Endothelial cell of umbilical vein (primary cell): ENCODE results near the gene IGLON5. TPM values are rescaled to one million over a fixed set of nuclear protein-coding genes. Genes with fewer than 3 reads are reported as not detected.

Source experiments
- BruUV-seq: library from RNA; stranded (reverse); fragments of 400-500 nt; replicated peaks from 2 replicates; lab custom pipeline; 2021; lab: Mats Ljungman, UMichigan
- CTCF ChIA-PET: fragments of 300-600, 350-600 bp; sonication (Branson Sonifier 250); formaldehyde crosslinking; loops from one replicate; lab custom pipeline; 2021; ENCODE audit warnings: antibody characterized with exemption, inconsistent platforms; lab: Charles Lee
- POLR2A ChIA-PET: fragments of 300-600, 350-600 bp; sonication (Branson Sonifier 250); formaldehyde crosslinking; loops from one replicate; lab custom pipeline; 2021; ENCODE audit warnings: antibody characterized with exemption, inconsistent platforms; lab: Charles Lee
- DNase-seq: peaks from one replicate; pipeline ENCODE4 v3.0.0-alpha.2; 2011; ENCODE audit warnings: low read depth, low spot score
- FAIRE-seq: peaks from 2 replicates; lab custom pipeline; 2011; peaks lifted over from hg19 to GRCh38; lab: Jason Lieb, UNC
- H2AFZ ChIP-seq: 2 replicates; pipeline ENCODE4 v1.6.0; 2012; ENCODE audit warnings: low read depth, low read length, control low read depth, inconsistent platforms
- H3K27ac ChIP-seq: 2 replicates; pipeline ENCODE4 v1.5.1; 2011; ENCODE audit warnings: low read depth, mild to moderate bottlenecking, control low read depth, low read length, moderate library complexity; ENCODE audit not compliant: insufficient read depth
- H3K27me3 ChIP-seq, 2 experiments: 2 replicates each; pipeline versions ENCODE4 v1.6.0 to v1.6.1; 2011; ENCODE audit warnings: low read length in 2 of 2, mixed read lengths in 1 of 2; ENCODE audit not compliant: control insufficient read depth in 2 of 2, insufficient read depth in 2 of 2
- H3K36me3 ChIP-seq, 2 experiments: 2 replicates in 1 of 2; 3 replicates in 1 of 2; pipeline ENCODE4 v1.5.1; 2011; ENCODE audit warnings: low read length in 2 of 2, mild to moderate bottlenecking in 1 of 2, moderate library complexity in 1 of 2; ENCODE audit not compliant: control insufficient read depth in 2 of 2, insufficient read depth in 2 of 2; ENCODE audit errors: extremely low read depth in 1 of 2
- H3K4me1 ChIP-seq: 3 replicates; pipeline ENCODE4 v1.5.1; 2011; ENCODE audit warnings: mild to moderate bottlenecking, low read length; ENCODE audit not compliant: control insufficient read depth, insufficient read depth; ENCODE audit errors: extremely low read depth
- H3K4me2 ChIP-seq: 2 replicates; pipeline ENCODE4 v1.6.1; 2011; ENCODE audit warnings: low read length, control low read depth, mixed read lengths; ENCODE audit not compliant: insufficient read depth
- H3K4me3 ChIP-seq, 3 experiments: fragments of 200-600 bp in 1 of 3; sonication (generic), shearing (Covaris generic) in 1 of 3; replicated peaks in 1 of 3; 2 replicates each; pipeline ENCODE4 v1.5.1; 2011 to 2016; ENCODE audit warnings: control low read depth in 3 of 3, low read length in 3 of 3, mild to moderate bottlenecking in 2 of 3, inconsistent platforms in 1 of 3, low read depth in 1 of 3, moderate library complexity in 1 of 3; ENCODE audit not compliant: insufficient read depth in 1 of 3
- H3K79me2 ChIP-seq: 2 replicates; pipeline ENCODE4 v1.6.0; 2012; ENCODE audit warnings: low read length, inconsistent platforms; ENCODE audit not compliant: control insufficient read depth, insufficient read depth
- H3K9ac ChIP-seq: replicated peaks from 2 replicates; pipeline ENCODE3; 2011; ENCODE audit warnings: low read length, control low read depth; ENCODE audit not compliant: insufficient read depth; ENCODE audit errors: extremely low read depth
- H3K9me1 ChIP-seq: replicated peaks from 3 replicates; pipeline ENCODE4 v1.6.0; 2011; ENCODE audit warnings: mild to moderate bottlenecking, low read length; ENCODE audit not compliant: control insufficient read depth, insufficient read depth; ENCODE audit errors: extremely low read depth
- H3K9me3 ChIP-seq: replicated peaks from 2 replicates; pipeline ENCODE4 v1.5.1; 2012; ENCODE audit warnings: low read length, inconsistent platforms; ENCODE audit not compliant: control insufficient read depth, insufficient read depth
- H4K20me1 ChIP-seq: replicated peaks from 2 replicates; pipeline ENCODE3; 2011; ENCODE audit warnings: mild to moderate bottlenecking, low read length; ENCODE audit not compliant: control insufficient read depth, insufficient read depth; ENCODE audit errors: extremely low read depth
- EZH2 ChIP-seq: IDR thresholded peaks from 2 replicates; pipeline ENCODE4 v1.6.1; 2012; ENCODE audit warnings: borderline replicate concordance, low read depth, mild to moderate bottlenecking, moderate library complexity, low read length, inconsistent platforms; ENCODE audit not compliant: severe bottlenecking
- GATA2 ChIP-seq: IDR thresholded peaks from 2 replicates; pipeline ENCODE4 v1.7.0; 2011; ENCODE audit warnings: low read depth, mild to moderate bottlenecking, moderate library complexity, mixed read lengths, low read length; ENCODE audit not compliant: insufficient read length, insufficient read depth
- MAX ChIP-seq: IDR thresholded peaks from 2 replicates; pipeline ENCODE4 v1.6.1; 2011; ENCODE audit not compliant: insufficient read depth, insufficient read length
- MYC ChIP-seq: IDR thresholded peaks from one replicate; pipeline ENCODE4 v1.6.1; 2011; ENCODE audit warnings: mild to moderate bottlenecking, low read depth, low read length
- POLR2A ChIP-seq: IDR thresholded peaks from 2 replicates; pipeline ENCODE4 v1.6.1; 2012; ENCODE audit warnings: low read depth, mild to moderate bottlenecking, control low read depth, low read length
- POLR2AphosphoS5 ChIP-seq: IDR thresholded peaks from 2 replicates; pipeline ENCODE4 v1.6.1; 2012; ENCODE audit warnings: low read depth, mild to moderate bottlenecking, control low read depth, low read length, moderate library complexity; ENCODE audit not compliant: insufficient read depth
- dilution Hi-C: fragments of 300-500 bp; cut with MboI; formaldehyde crosslinking; loops from one replicate; pipeline ENCODE4 v1.15.0; 2019; ENCODE audit warnings: low sequenced_read_pairs; ENCODE audit not compliant: extremely low pct_ligation_motif_present
- intact Hi-C: fragments of 100-400 bp; cut with micrococcal nuclease; formaldehyde crosslinking; loops from one replicate; pipeline ENCODE4 v1.10.0; 2022
- polyA plus RNA-seq, 4 experiments: library from polyadenylated mRNA; depleted of rRNA in 3 of 4; stranded (reverse) in 3 of 4; unstranded in 1 of 4; fragments of >200 nt; gene quantifications; 2 replicates each; pipeline versions ENCODE4 v1.2.1 to v1.2.3, GENCODE V29; 2011 to 2012; ENCODE audit warnings: missing spikeins in 1 of 4
- total RNA-seq: library from RNA; stranded (reverse); gene quantifications from 2 replicates; pipeline ENCODE4 v1.2.3, GENCODE V29; 2021
- TF ChIP-seq, protein P1 (sequence below), 2 donors: IDR thresholded peaks; 1 replicate in 1 of 2; 2 replicates in 1 of 2; pipeline ENCODE4 v1.5.1; 2011; ENCODE audit warnings: low read length in 2 of 2, mild to moderate bottlenecking in 2 of 2, moderate library complexity in 2 of 2, control low read depth in 1 of 2, inconsistent platforms in 1 of 2, low read depth in 1 of 2; ENCODE audit not compliant: insufficient read depth in 1 of 2; ENCODE audit errors: extremely low read depth in 1 of 2

IGLON5 gene
- total and polyA plus RNA-seq, 2 donors (not counting 3 experiments of a cell fraction or from before 2014, with no cell fraction given): not detected

- H3K27ac ChIP-seq: no peak overlapping the region
- no peaks in the 10 kb centered on the region for H3K9me1 ChIP-seq
- H3K4me2 ChIP-seq: no peak overlapping the region
- H3K4me1 ChIP-seq: no peaks in the 10 kb centered on the region
- intact Hi-C loops: no loop called here
- H3K9ac ChIP-seq: no peak overlapping the region
- DNase-seq (no peak), FAIRE-seq (no peak)
- no peak for TF ChIP-seq EZH2
- no peak for TF ChIP-seq POLR2A
- no peak for TF ChIP-seq MAX
- dilution Hi-C loops: no loop called here
- no TSS peak for BruUV-seq
- H3K9me3 ChIP-seq: no peaks in the 10 kb centered on the region
- no peaks in the 10 kb centered on the region for H3K79me2 ChIP-seq
- no peak overlapping the region for H2AFZ ChIP-seq
- POLR2A ChIA-PET: no interaction called here
- no peaks in the 10 kb centered on the region for H4K20me1 ChIP-seq
- H3K36me3 ChIP-seq: no peaks in the 10 kb centered on the region
- CTCF ChIA-PET: no interaction called here
- no peak overlapping the region for H3K4me3 ChIP-seq
- H3K27me3 ChIP-seq: no peaks in the 10 kb centered on the region
Observed at GRCh38 chr19:51319649-51320279, 8.3 kb downstream of the IGLON5 start.

- no TSS peak for BruUV-seq
- TF ChIP-seq MYC: no peak
- TF ChIP-seq POLR2AphosphoS5: no peak
- TF ChIP-seq, protein P1, sequence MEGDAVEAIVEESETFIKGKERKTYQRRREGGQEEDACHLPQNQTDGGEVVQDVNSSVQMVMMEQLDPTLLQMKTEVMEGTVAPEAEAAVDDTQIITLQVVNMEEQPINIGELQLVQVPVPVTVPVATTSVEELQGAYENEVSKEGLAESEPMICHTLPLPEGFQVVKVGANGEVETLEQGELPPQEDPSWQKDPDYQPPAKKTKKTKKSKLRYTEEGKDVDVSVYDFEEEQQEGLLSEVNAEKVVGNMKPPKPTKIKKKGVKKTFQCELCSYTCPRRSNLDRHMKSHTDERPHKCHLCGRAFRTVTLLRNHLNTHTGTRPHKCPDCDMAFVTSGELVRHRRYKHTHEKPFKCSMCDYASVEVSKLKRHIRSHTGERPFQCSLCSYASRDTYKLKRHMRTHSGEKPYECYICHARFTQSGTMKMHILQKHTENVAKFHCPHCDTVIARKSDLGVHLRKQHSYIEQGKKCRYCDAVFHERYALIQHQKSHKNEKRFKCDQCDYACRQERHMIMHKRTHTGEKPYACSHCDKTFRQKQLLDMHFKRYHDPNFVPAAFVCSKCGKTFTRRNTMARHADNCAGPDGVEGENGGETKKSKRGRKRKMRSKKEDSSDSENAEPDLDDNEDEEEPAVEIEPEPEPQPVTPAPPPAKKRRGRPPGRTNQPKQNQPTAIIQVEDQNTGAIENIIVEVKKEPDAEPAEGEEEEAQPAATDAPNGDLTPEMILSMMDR (IDR thresholded peaks at IDR 0.05; ENCODE audit: extremely low read depth in 1 of 2, insufficient read depth in 1 of 2, low read depth in 1 of 2, low read length in 2 of 2): no peak
- no peak for TF ChIP-seq POLR2A
- no peak for TF ChIP-seq GATA2
- no peak for TF ChIP-seq EZH2
- TF ChIP-seq MAX: no peak
- CTCF ChIA-PET: no interaction called here
- no peak overlapping the region for H3K4me2 ChIP-seq
- no peaks in the 10 kb centered on the region for H3K36me3 ChIP-seq
- H3K4me1 ChIP-seq: no peaks in the 10 kb centered on the region
- H3K27ac ChIP-seq: no peak overlapping the region
- FAIRE-seq (no peak), DNase-seq (no peak)
- H2AFZ ChIP-seq: no peak overlapping the region
- no peaks in the 10 kb centered on the region for H3K27me3 ChIP-seq
- H3K4me3 ChIP-seq: no peak overlapping the region
- dilution Hi-C loops (no loop called here), intact Hi-C loops (no loop called here)
- H4K20me1 ChIP-seq: no peaks in the 10 kb centered on the region
- POLR2A ChIA-PET: no interaction called here
- no peaks in the 10 kb centered on the region for H3K9me3 ChIP-seq
- no peak overlapping the region for H3K9ac ChIP-seq
- H3K9me1 ChIP-seq: no peaks in the 10 kb centered on the region
- no peaks in the 10 kb centered on the region for H3K79me2 ChIP-seq
Observed at GRCh38 chr19:51320280-51320657, 8.8 kb downstream of the IGLON5 start.
